Upper lobe of right lung (tissue), 1 donor: ENCODE measurements around the gene RNF7. TPM values are rescaled to one million over a fixed set of nuclear protein-coding genes. Genes with fewer than 3 reads are reported as not detected.

Source experiments
- ATAC-seq: fragments of 200-7000 bp; cut with Tn5 transposase; one replicate; pipeline ENCODE4 v1.9.1; 2020; ENCODE audit warnings: mild to moderate bottlenecking, moderate library complexity
- DNase-seq: peaks from one replicate; pipeline ENCODE4 v3.0.0-alpha.2; 2020
- H3K27ac ChIP-seq: fragments of 200-600 bp; one replicate; pipeline ENCODE4 v1.8.0; 2022
- H3K27me3 ChIP-seq: fragments of 200-600 bp; one replicate; pipeline ENCODE4 v1.8.0; 2022; ENCODE audit warnings: mild to moderate bottlenecking
- H3K36me3 ChIP-seq: fragments of 200-600 bp; one replicate; pipeline ENCODE4 v1.8.0; 2022
- H3K4me1 ChIP-seq: fragments of 200-600 bp; one replicate; pipeline ENCODE4 v1.8.0; 2022
- H3K4me3 ChIP-seq: fragments of 200-600 bp; one replicate; pipeline ENCODE4 v1.8.0; 2022; ENCODE audit warnings: mild to moderate bottlenecking
- H3K9me3 ChIP-seq: fragments of 200-600 bp; one replicate; pipeline ENCODE4 v1.8.0; 2022
- intact Hi-C: fragments of 100-400 bp; cut with DNase I; formaldehyde crosslinking; loops from one replicate; pipeline ENCODE4 v1.11.0; 2022
- total RNA-seq: library from RNA; stranded (reverse); fragmentation: NEBNext Ultra II Directional; extraction: Animal tissue kit (Norgen Biotek cat#: 25700); gene quantifications from one replicate; pipeline ENCODE4 v1.2.1, GENCODE V29; 2021
- TF ChIP-seq, protein P1 (sequence below): fragments of 200-600 bp; IDR thresholded peaks from one replicate; pipeline ENCODE4 v1.8.0; 2022; ENCODE audit warnings: antibody characterized with exemption
- donor health status: DM: no; HTN: yes; CAD: no; lungs with severe emphysema.

Gene RNF7
- total RNA-seq, 1 donor from 2014 or later = 68.6 TPM

DNA sequence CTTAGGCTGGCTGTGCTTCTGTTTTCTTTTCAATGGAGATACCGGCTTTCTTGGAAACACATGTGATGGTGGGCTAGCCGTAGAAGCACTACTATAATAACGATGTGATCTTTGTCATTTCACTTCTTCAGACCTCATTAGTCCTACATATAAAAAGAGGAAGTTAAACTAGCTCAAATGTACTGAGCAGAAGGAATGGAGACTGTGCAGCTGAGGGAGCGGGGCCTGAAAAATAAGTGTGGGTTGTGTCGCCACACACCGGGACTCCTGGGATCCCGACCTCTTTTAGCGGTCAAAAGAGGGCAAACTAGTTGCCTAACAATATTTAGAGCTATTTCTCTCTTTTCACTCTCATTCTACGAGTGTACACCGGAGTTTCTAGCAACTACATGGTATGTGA is 1.0 kb upstream of the RNF7 start:
- no peak for ATAC-seq

DNA sequence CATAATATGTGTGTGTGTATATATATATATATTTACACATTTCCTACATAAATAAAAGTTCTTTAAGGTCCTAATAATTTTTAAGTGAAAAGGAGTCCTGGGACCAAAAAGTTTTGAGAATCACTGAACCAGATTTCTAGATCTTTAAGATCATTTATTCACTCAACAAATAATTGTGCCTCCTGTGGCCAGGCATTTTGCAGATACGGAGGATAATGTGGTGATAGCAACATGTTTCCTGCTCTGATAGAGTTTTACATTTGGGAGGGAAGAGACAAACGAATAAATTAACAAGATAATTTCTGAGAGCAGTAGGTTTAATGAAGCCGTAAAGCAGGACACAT is 448 bp upstream of the RNF7 start:
- Histone ChIP-seq H3K27ac (peak overlapping the region; percentile 92), H3K4me3 (peak overlapping the region; percentile 90), H3K27me3 (no peaks in the 10 kb centered on the region), H3K9me3 (no peaks in the 10 kb centered on the region), H3K4me1 (peaks cover 28% of the 10 kb centered on the region), H3K36me3 (peaks cover 3% of the 10 kb centered on the region)
- DNase-seq = no peak
- no peak for ATAC-seq
- TF ChIP-seq, protein P1, sequence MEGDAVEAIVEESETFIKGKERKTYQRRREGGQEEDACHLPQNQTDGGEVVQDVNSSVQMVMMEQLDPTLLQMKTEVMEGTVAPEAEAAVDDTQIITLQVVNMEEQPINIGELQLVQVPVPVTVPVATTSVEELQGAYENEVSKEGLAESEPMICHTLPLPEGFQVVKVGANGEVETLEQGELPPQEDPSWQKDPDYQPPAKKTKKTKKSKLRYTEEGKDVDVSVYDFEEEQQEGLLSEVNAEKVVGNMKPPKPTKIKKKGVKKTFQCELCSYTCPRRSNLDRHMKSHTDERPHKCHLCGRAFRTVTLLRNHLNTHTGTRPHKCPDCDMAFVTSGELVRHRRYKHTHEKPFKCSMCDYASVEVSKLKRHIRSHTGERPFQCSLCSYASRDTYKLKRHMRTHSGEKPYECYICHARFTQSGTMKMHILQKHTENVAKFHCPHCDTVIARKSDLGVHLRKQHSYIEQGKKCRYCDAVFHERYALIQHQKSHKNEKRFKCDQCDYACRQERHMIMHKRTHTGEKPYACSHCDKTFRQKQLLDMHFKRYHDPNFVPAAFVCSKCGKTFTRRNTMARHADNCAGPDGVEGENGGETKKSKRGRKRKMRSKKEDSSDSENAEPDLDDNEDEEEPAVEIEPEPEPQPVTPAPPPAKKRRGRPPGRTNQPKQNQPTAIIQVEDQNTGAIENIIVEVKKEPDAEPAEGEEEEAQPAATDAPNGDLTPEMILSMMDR = no peak
- intact Hi-C loops = no loop called here

More for the DNA sequence above, 1.0 kb upstream of the RNF7 start:
- H3K9me3 ChIP-seq = no peaks in the 10 kb centered on the region
- TF ChIP-seq, protein P1 = no peak
- no peak overlapping the region for H3K27ac ChIP-seq
- DNase-seq = no peak
- intact Hi-C loops = no loop called here
- no peaks in the 10 kb centered on the region for H3K27me3 ChIP-seq
- peaks cover 27% of the 10 kb centered on the region for H3K4me1 ChIP-seq
- H3K36me3 ChIP-seq = no peaks in the 10 kb centered on the region
- no peak overlapping the region for H3K4me3 ChIP-seq

DNA sequence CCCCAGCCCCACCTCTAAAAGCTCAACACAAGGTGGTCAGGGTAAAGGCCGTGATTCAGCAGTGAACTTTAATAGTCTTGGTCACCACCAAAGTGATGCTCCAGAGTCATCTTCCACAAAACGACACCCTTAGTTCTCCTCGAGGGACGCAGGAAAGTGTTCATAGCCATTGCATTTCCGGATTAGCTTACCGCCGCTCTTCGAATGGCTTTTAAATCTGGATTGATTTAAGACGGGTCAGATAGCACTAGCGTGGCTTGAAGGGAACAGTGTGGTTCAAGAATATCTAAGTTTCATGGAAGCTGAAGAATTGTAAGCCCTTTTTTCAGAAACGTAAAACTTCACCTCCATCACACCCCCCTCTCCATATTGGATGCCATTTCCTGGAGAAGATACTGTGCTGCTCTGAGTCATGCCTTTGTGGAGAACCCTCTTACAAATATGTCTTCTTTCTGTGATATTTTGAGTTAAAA is 829 bp downstream of the RNF7 start:
- H3K36me3 ChIP-seq = peaks cover 11% of the 10 kb centered on the region
- ATAC-seq = no peak
- H3K27ac ChIP-seq = peak overlapping the region; percentile 92
- H3K9me3 ChIP-seq = no peaks in the 10 kb centered on the region
- intact Hi-C loops = no loop called here
- no peaks in the 10 kb centered on the region for H3K27me3 ChIP-seq
- DNase-seq = no peak
- TF ChIP-seq, protein P1 = no peak
- H3K4me3 ChIP-seq = peak overlapping the region; percentile 90
- H3K4me1 ChIP-seq = peaks cover 39% of the 10 kb centered on the region

DNA sequence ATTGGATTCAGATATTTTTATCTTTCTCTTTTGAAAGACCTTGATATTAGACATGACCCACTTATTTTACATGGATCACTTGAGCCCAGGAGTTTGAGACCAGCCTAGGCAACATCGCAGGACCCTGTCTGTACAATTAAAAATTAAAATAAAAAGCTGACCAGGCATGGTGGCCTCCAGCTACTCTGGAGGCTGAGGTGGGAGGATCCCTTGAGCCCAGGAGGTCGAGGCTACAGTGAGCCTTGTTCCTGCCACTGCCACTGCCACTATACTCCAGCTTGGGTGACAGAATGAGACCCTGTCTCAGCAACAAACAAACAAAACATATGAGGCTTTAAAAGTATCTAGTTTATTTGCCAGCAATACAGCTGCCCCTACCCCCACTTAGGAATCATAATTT is 1.6 kb downstream of the RNF7 start:
- Histone ChIP-seq H3K27me3 (no peaks in the 10 kb centered on the region), H3K27ac (no peak overlapping the region), H3K4me1 (peaks cover 39% of the 10 kb centered on the region), H3K9me3 (no peaks in the 10 kb centered on the region), H3K36me3 (peaks cover 19% of the 10 kb centered on the region), H3K4me3 (peak overlapping the region; percentile 90)
- intact Hi-C loops = no loop called here
- no peak for ATAC-seq
- DNase-seq = no peak
- TF ChIP-seq, protein P1 = no peak

DNA sequence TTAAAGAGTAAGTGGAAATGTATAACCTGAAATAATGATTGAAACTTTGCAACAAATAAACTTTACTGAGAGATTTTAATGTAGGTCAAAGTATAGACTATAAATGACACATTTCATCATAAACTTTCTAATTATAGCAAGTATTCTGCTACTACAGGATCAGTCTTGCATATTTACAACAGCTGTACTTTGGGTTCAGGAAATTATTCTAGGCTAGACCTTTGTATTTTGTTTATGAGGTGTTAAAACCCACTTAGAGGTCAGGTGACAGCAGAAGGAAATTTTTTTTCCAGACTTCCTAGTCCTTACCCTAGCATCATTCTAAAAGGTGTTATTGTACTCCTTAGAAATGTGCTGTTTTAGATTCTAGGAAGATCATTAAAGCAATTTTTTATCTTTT is 2.3 kb downstream of the RNF7 start:
- intact Hi-C loops = no loop called here
- DNase-seq (no peak), ATAC-seq (no peak)
- peaks cover 25% of the 10 kb centered on the region for H3K36me3 ChIP-seq
- H3K4me3 ChIP-seq = peak overlapping the region; percentile 90
- H3K9me3 ChIP-seq = no peaks in the 10 kb centered on the region
- no peaks in the 10 kb centered on the region for H3K27me3 ChIP-seq
- peaks cover 39% of the 10 kb centered on the region for H3K4me1 ChIP-seq
- TF ChIP-seq, protein P1 = no peak
- H3K27ac ChIP-seq = no peak overlapping the region

DNA sequence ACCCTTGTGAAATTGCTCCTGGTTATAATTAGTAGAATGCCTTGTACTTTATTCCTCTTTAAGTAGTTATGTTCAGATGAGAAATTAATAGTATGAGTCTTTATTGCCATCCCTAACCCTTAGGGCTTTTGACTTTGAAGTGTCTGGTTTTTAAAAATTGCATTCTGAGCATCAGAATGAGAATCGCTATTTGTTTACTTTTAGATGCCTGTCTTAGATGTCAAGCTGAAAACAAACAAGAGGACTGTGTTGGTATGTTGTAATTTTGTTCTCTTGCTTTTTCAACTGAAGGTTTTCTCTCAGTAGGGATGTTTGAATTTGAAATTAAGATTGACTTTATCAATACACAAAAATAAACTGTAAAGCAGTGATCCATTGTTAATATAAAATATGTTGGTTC is 5.2 kb downstream of the RNF7 start:
- TF ChIP-seq, protein P1 = no peak
- Histone ChIP-seq H3K4me1 (peaks cover 39% of the 10 kb centered on the region), H3K36me3 (peaks cover 54% of the 10 kb centered on the region), H3K9me3 (no peaks in the 10 kb centered on the region), H3K27ac (no peak overlapping the region), H3K27me3 (no peaks in the 10 kb centered on the region), H3K4me3 (no peak overlapping the region)
- no peak for ATAC-seq
- no peak for DNase-seq
- intact Hi-C loops = no loop called here
